ENCODE data around the gene FAM110D.

Gene FAM110D

DNA sequence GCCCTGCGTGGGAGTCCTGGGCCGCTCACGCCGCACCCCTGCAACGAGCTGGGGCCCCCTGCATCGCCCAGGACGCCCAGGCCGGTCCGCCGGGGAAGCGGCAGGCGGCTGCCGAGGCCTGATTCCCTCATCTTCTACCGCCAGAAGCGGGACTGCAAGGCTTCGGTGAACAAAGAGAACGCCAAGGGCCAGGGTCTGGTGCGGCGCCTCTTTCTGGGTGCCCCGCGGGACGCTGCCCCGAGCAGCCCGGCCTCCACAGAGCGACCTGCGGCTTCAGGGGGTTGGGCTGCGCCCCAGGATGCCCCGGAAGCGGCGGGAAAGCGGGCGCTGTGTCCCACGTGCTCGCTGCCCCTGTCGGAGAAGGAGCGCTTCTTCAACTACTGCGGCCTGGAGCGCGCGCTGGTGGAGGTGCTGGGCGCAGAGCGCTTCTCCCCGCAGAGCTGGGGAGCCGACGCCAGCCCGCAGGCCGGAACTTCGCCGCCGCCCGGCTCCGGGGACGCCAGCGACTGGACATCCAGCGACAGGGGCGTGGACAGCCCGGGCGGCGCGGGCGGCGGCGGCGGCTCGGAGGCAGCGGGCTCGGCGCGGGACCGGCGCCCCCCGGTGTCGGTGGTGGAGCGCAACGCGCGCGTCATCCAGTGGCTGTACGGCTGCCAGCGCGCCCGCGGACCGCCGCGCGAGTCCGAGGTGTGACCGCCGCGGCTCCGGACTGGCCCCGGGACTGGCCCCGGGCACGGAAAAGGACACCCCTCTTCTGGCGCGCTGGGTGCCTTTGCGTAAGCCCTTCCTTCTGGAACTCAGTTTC lies 2.7 kb downstream of the FAM110D start:
- DNase-seq (ENCODE audit: low read depth in 2 of 2, low spot score in 1 of 2): no peak

DNA sequence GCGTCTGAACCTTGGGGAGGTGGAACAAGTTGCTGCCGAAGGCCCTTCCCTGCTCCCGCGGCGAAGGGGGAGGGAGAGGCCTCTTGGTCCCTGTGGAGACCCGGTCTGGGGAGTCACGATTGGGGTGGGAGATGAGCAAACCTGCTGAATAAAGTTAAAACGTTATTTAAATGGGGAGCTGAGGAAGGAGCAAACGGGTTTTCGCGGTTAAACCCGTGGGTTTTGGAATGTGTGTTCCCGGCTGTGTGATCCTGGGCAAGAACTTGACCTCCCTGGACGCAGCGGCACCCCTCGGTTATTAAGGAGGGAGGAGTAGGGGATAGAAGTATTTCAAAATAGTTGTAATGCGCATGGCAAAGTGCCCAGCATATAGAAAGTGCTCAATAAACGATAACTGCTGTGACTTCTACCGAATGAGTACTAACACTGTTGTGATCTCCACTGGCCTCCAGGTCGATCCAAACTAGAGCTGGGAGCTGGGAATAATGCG lies 3.4 kb downstream of the FAM110D start:
- no peak for DNase-seq (ENCODE audit: low read depth in 2 of 2, low spot score in 1 of 2)

DNA sequence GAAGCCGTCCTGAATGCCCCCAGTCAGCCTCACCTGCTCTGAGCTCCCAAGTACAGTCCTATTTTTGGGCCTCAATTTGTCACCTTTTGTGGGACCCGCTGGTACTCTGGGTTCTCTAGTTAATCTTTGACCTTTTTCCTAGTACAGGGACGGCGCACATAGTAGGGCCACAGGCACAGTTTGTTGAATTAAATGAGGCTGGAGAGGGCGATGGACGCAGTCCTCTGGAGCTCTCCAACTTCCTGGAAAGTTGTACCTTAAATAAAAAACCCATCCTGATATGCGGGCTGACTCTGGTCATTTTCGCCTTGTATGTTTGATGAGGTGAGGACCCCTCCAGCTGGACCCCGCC lies 4.8 kb downstream of the FAM110D start:
- no peak for DNase-seq (ENCODE audit: low read depth in 2 of 2, low spot score in 1 of 2)

DNA sequence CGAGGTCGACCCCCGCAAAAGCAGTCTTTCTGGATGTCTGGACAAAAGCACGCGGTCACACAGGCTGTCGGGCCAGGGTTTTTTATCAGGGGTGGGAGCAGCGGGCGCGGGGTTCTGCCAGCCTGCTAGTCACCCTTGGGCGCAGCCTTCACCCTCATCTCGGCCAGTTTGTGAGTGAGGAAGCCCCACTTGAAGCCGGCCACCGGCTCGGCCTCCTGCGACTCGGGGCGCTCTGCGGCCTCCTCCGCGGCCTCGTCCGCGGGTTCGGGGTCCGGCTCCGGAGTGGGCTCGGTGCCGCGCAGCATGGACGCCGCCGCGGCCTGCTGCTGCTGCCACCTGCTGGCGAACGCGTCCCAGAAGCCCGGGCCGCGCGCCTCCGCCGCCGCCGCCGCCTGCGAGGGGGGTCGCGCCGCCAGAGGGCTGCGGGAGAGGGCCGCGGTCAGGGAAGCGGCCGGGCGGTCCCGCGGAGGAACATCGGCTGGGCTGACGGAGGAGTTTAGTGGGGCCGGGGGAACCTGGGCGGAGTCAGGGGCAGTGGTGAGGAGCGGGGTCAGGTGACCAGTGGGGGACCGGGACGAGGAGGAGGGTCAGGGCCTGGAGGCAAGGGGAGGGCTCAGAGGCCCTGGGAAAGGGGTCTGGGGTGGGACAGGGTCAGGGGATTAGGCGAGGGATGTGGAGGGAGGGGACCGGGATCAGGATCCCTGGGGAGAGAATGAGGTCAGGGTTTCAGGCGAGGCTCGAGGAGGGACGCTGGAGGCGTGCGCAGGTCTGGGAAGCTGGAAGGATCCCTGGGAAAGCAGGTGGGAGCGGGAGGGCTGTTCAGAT lies 5.4 kb downstream of the FAM110D start:
- DNase-seq (ENCODE audit: low read depth in 2 of 2, low spot score in 1 of 2): no peak

DNA sequence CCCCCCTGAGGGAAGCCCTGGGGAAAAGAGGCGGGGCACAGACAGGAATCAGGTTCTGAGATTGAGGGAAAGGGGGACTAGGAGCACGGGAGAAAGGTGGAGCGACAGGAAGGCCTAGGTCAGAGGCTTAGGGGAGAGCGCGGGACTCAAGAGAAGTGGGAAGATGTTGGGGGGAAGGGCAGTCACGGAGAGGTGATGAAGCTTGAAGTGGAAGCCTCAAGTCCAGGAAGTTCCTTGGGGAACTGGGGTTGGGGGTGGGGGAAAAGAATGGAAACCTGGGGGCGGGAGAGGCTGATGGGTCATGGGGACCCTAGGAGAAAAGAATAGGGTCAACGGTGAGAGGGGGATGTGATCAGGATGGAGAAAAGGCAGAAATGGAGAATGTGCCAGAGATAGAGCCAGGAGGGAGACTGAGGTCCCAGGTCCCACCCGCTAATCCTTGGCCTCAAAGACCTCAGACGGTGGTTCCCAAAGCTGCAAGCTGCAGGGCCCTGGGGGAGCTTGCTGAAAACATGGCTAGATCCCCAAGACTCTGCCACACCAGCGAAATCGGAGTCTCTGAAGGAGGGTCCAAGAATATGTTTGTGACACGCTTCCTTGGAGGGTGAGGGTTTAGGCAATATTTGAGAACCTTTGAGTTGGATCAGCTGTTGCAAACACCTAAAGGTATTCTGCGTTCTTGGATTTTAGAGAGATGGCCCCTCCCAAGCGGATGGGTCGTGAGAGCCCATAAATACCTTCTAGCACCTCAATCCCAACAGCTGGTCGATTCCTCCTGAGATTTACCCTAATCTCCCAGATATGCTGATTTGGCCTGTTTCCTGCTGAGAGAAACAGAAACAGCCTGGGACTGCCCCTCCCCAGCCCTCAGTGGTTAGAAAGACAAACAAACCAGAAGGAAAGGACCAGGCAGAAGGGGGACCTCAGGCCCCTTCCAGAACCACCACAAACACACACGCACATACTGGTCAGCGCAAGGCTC lies 6.3 kb downstream of the FAM110D start:
- no peak for DNase-seq (ENCODE audit: low read depth in 2 of 2, low spot score in 1 of 2)

DNA sequence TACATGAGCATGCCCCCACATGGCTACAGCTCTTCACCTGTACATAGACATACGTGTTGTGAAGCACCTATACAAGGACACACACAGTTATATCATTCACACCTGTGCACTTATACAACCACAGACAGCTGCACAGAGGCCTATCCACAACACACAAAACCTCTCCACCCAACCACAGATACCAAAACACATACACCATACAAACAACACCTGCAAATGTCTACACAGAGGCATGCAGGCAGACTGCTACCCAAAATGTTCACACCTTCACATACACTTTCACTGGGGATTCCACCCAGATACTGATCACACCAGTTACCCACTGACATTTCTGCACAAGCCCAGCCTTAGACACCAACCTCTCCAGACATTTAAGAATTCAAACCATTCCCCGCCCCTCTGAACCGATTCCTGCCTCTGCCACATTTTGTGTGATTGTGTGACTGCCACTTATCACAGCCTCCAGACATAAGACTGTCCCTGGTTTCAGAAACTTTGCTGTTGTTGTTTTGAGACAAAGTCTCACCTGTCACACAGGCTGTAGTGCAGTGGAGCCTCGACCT lies 7.9 kb downstream of the FAM110D start:
- no peak for DNase-seq (ENCODE audit: low read depth in 2 of 2, low spot score in 1 of 2)

DNA sequence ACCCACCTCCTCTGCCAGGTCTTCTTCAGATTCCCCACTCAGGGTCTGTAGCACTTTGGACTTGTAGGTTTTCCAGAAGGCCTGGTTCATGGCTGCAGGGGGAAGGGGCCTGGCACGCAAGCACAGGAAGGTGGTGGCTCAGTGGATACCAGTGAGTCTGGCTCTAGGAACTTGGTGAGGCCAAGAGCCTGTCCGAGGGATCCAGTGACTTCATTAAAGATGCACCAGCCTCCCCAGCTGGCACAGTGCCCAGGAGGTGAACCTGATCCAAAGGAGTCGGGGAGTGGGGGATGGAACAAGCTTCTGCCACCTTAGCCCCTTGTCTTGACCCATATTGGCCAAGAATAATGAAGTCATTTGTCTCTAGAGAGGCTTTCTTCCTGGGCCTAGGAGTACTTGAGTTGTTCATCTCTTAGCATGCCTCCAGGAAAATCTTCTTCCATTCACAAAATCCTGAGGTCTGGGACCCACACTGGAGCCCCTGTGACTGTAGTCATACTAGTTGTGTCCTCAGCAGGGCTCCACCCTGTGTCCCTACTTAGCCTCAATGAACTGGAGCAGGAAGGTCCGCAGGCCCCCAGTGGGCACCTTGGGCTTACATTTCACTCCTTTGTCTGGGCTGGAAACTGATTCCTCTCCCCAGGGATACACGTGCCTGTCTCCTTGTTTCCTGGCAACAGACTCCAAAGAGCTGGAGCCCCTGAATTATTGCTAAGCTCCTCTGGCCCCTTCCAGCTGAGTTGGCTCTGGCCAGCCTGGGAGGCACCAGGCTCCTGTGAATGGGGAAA lies 9.7 kb downstream of the FAM110D start, which contains the start of gene C1orf232:
Gene C1orf232, minus strand, starts transcription at position 554 of the 788 bp plus-strand sequence. Its CDS starts 464 bp downstream, at position 90.
- DNase-seq (ENCODE audit: low read depth in 2 of 2, low spot score in 1 of 2): no peak

DNA sequence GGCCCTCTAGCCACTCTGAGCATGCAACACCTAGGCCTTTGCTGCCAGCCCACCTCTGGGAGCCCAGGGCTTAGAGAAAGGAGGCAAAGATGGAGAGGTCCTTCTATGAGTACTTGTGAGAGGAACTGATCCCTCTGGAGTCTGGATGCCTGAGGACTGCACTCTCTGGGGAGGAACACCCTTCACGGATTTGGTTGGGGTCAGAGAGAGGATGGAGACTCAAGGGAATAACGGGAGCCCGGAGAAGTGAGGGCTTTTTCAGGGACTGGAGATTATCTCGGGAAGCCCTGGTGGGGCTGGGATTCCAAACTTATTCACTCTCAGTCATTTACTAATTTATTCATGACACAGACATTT lies 10.3 kb downstream of the FAM110D start:
- DNase-seq (ENCODE audit: low read depth in 2 of 2, low spot score in 1 of 2): no peak

DNA sequence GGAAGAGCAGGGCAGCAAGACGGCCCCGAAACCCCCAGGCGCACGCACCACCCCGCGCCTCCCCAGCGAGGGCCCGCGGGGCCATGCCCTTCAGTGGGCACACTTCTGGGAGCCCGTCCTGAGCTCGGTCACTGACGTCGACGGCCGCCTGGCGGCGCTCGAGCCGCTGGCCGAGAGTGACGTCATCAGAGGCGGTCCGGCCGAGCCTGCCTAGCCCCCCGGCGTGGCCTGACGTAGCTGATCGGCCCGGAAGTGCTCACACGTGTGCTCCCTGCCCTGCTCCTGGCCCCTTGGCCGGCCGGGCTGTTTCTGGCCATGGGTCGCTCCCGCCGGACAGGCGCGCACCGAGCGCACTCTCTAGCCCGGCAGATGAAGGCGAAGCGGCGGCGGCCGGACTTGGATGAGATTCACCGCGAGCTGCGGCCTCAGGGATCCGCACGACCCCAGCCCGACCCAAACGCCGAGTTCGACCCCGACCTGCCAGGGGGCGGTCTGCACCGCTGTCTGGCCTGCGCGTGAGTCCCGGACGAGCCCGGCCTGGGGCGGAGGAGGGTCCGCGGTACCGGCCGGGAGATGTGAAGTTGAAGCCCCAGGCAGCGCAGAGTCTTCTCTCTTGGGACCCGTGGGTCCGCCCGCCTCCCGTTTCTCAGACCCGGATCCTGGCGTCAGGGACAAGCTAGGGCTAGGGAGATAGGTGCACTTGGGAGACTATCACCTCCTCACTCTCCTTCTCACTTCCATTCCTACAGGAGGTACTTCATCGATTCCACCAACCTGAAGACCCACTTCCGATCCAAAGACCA lies 11.0 kb downstream of the FAM110D start, which contains the start of gene ZNF593:
Gene ZNF593, plus strand, starts transcription at position 240 of the 803 bp plus-strand sequence. Its CDS starts 76 bp downstream, at position 316.
- peak; percentile 70 to 75 for DNase-seq (ENCODE audit: low read depth in 2 of 2, low spot score in 1 of 2)

DNA sequence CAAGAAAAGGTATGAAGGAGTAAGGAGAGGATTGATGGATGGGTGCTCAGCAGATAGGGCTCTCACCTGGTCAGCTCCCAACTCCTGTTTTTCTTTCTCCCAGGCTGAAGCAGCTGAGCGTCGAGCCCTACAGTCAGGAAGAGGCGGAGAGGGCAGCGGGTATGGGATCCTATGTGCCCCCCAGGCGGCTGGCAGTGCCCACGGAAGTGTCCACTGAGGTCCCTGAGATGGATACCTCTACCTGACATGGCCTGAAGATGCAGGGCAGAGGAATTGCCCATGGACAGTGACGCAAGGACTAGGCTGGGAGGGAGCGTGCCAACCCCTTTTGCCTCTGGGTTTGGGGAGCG lies 11.6 kb downstream of the FAM110D start:
- DNase-seq (ENCODE audit: low read depth in 2 of 2, low spot score in 1 of 2): no peak

DNA sequence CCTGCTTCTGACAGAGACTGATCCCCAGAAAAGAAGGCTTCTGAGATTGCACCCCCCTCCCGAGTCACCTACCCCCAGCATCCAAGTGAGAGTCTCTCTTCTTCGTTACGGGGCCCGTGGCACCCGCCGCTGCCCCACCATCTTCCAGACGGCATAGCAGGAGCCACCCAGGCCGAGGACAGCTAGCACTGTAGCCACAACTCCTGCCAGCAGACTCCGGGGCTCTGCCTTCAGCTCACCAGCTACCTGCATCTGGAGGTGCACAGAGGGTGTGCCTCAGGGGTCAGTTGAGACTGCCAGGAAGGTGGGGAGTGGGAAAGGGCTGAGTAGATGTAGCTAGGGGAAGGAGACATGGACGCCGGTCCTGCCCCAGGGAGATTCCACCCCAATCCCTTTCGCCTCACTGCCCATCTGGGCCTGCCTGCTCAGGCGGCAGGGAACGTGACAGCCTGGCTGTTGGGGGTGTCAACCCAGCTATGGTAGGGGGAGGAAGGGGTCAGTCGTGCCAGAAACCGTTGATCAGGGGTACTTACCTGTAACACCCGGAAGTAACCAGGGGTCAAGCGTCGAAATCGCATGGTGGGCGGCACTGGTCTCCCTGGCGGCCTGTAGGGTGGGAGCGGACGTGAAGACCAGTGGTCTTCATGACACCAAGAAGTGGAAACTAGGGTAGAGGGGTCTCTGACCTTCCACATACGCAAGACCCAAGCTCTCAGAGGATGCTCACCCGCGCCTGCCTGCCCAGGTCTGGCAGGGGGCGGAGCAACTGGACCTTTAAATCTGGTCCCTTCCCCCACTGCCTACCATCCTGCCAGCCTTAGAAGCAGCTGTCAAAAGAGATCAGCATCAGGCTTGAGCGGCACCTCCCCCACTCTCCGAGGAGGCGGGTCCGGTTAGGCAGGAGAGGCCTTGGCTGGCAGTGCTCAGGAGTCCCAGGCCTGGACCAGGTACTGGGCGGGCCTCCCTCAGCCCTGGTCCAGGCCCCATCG lies 12.5 kb downstream of the FAM110D start, which contains the start of gene ZNF593OS:
Gene ZNF593OS, minus strand, starts transcription at position 749 of the 989 bp plus-strand sequence. Its CDS starts 171 bp downstream, at position 578.
- DNase-seq (ENCODE audit: low read depth in 2 of 2, low spot score in 1 of 2): no peak

DNA sequence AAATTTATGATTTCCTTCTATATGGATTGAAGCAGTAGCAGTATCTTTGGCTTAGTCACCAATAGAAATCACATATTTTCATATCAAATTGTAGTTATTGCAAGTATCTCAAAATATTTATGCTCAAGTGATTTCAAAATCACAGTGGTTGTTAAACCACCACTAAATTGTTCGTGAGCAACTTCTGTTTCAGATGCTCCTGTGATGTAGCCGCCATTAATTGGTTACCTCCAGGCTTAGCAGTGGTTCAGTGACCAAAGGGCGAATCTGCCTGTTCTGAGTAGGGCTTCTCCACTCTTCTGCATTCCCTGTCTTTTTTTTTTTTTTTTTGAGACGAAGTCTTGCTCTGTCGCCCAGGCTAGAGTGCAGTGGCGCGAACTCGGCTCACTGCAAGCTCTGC lies 16.5 kb downstream of the FAM110D start:
- no peak for DNase-seq (ENCODE audit: low read depth in 2 of 2, low spot score in 1 of 2)

DNA sequence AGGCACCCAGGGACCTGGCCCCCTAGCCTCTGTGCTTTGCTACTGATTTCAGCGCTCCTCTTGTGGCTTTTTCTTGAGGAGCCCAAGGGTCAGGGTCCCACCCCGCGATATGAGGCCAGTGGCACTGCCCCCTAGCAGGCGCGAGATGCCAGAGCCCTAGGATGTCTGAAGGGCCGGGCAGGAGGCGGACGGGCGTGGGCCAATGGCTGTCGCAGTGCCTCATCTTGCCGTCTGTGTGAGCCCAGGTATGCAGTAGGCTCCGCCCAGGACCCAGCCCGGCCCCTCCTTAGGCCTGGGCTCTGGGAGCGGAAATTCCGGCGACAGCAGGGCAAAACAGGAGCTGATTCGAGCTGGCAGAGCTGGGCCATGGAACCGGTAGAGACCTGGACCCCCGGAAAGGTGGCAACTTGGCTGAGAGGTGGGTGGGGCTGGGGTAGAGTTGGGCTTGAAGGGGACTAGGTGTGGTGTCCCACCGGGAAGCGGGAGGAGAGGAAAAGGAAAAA lies 18.4 kb downstream of the FAM110D start, which contains the start of gene CNKSR1:
Gene CNKSR1, plus strand, starts transcription at position 310 of the 503 bp plus-strand sequence. Its CDS starts 57 bp downstream, at position 367.
- no peak for DNase-seq (ENCODE audit: low read depth in 2 of 2, low spot score in 1 of 2)

DNA sequence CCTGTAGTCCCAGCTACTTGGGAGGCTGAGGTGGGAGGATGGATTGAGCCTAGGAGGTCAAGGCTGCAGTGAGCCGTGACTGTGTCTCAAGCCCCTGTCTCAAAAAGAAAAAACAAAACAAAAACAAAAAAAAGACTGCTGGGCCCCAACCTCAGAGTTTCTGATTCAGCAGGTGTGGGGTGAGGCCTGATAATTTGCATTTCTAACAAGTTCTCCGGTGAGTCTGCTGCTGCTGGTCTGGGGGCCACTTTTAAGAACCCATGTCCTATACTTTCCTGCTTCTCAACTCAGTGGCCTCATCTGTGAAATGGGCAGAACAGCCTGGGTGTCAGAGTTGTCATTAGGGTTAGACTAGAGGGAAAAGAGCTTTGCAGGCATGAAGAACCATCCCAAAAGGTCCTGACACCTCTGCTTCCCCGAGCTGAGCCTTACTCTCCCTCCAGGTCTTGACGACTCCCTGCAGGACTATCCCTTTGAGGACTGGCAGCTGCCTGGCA lies 21.2 kb downstream of the FAM110D start:
- DNase-seq (ENCODE audit: low read depth in 2 of 2, low spot score in 1 of 2): no peak

DNA sequence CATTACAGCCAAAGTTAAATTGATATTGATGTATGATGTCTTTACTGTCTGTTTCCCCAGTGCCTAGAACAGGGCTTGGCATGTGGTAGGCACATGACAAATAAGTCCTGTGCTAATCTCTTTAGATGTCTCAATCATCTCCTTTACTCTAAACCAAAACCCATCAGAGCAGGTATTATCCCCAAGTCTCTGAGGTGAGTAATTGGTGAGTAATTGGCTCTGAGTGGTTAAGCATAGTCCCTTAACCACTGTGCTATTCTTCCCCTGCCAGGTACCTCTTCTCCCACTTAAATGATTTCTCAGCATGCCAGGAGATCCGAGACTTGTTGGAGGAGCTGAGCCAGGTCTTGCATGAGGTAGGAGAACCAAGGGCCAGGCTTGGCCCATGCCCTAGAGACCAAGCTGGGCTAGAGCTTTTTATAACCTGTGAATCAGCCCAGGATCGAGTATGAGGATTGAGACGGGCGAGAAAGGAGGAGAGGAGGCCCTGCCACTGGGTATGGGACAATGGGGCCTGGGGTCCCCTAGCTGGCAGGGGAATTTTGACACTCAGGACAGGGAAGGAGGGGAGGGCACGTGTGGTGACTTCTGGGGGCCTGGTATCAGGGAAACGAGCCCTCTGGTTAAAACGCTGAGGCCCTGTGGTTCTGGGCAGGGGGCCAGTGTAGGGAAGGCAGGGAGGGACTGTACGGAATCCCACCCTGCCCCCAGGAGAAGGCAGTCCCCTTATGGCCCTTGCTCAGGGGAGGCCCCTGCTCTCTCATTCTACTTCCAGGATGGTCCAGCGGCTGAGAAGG lies 22.9 kb downstream of the FAM110D start:
- no peak for DNase-seq (ENCODE audit: low read depth in 2 of 2, low spot score in 1 of 2)

DNA sequence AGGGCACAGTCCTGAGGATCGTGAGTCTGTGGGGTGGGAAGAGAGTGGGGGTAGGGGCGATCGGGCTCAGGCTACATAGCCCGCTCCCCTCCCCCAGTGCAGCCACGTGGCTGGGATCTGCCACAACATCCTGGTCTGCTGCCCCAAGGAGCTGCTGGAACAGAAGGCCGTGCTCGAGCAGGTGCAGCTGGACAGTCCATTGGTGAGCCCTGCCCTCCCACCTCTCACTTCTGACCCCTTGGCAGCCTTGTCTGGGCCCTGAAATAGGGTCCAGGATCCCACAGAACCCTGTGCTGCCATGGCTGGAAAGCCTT lies 23.5 kb downstream of the FAM110D start:
- no peak for DNase-seq (ENCODE audit: low read depth in 2 of 2, low spot score in 1 of 2)

DNA sequence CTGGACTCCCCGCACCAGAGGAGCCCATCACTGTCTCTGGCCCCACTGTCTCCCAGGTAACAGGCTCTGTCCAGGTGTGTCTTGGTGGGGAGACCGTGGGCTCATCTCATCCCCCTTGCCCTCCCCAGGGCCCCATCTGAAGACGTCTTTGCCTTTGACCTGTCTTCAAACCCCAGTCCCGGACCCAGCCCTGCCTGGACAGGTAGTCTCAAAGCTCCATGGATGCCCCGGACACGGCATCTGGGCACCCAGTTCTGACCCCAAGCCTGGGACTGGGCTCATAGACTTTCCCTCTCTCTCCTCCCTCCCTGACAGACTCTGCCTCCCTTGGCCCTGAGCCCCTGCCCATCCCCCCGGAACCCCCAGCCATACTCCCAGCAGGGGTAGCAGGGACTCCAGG lies 25.2 kb downstream of the FAM110D start:
- no peak for DNase-seq (ENCODE audit: low read depth in 2 of 2, low spot score in 1 of 2)

All from stimulated activated CD8-positive, alpha-beta memory T cell treated with anti-CD3 and anti-CD28 coated beads, Interleukin-4, amount 100 ng/mL, for 4 hours (primary cell).